ENCODE results near the gene SMIM41.

DNA sequence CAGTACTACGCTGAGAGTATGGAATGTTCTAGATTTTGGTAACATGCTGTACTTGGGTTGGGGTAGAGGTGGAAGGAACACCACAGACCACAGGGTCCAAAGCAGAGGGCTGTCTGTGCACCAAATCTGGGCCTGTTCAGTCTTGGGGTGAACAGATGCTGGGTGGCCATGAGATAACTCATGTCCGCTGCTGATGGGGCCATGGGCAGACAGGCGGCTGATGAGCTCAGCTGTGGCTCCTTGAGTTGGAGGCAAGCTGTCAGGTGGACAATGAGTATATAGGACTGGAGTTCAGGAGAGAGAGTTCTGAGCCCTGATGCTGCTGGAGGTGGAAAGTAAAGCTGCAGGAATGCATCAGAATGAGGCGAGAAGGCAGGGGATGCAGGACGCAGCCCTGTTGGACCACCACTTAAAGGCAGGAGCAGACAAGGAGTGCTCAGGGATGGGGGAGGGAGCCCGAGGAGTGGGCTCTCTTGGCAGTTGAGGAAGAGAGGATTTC lies 6.2 kb downstream of the SMIM41 start:
- TF ChIP-seq POLR2AphosphoS5 (IDR thresholded peaks at IDR 0.05) (no peak), EP300 (IDR thresholded peaks at IDR 0.05) (no peak), POLR2A (IDR thresholded peaks at IDR 0.05) (no peak)
- TF ChIP-seq, protein P1, sequence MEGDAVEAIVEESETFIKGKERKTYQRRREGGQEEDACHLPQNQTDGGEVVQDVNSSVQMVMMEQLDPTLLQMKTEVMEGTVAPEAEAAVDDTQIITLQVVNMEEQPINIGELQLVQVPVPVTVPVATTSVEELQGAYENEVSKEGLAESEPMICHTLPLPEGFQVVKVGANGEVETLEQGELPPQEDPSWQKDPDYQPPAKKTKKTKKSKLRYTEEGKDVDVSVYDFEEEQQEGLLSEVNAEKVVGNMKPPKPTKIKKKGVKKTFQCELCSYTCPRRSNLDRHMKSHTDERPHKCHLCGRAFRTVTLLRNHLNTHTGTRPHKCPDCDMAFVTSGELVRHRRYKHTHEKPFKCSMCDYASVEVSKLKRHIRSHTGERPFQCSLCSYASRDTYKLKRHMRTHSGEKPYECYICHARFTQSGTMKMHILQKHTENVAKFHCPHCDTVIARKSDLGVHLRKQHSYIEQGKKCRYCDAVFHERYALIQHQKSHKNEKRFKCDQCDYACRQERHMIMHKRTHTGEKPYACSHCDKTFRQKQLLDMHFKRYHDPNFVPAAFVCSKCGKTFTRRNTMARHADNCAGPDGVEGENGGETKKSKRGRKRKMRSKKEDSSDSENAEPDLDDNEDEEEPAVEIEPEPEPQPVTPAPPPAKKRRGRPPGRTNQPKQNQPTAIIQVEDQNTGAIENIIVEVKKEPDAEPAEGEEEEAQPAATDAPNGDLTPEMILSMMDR (IDR thresholded peaks at IDR 0.05), result no peak

Measured in gastroesophageal sphincter (tissue), 3 donors.